HG03469 (cell line): ENCODE measurements around the gene REPIN1.
"Not testable (repeated sequence)": the region's sequence is repeated elsewhere in the genome, so short reads cannot be mapped to it uniquely, and the experiment has no call there.

Experiments used
- ATAC-seq: cut with Tn5 transposase; IDR thresholded peaks from one replicate; pipeline ENCODE4 v1.9.1; 2021; ENCODE audit warnings: mild to moderate bottlenecking, moderate library complexity, moderate number of reproducible peaks; ENCODE audit not compliant: unreplicated experiment

Gene REPIN1

DNA sequence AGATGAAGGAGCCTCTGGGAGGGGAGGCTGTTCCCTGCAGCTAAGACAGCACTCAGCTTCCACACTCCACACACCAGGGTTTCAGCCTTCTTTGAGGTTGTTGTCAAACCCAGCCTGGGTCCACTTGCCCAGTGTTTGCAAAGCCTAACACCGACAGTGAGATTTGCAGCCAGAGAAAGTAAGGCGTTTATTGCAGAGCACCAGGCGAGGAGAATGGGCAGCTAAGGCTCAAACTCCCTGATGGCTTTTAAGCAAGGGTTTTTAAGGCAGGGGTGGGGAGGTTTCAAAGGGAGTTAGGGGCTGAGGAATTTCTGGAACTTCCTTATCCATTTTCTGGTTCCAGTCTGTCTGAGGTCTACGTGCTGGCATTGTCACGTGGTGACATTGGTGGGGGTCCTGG lies 5.8 kb downstream of the REPIN1 start:
- no peak for ATAC-seq

DNA sequence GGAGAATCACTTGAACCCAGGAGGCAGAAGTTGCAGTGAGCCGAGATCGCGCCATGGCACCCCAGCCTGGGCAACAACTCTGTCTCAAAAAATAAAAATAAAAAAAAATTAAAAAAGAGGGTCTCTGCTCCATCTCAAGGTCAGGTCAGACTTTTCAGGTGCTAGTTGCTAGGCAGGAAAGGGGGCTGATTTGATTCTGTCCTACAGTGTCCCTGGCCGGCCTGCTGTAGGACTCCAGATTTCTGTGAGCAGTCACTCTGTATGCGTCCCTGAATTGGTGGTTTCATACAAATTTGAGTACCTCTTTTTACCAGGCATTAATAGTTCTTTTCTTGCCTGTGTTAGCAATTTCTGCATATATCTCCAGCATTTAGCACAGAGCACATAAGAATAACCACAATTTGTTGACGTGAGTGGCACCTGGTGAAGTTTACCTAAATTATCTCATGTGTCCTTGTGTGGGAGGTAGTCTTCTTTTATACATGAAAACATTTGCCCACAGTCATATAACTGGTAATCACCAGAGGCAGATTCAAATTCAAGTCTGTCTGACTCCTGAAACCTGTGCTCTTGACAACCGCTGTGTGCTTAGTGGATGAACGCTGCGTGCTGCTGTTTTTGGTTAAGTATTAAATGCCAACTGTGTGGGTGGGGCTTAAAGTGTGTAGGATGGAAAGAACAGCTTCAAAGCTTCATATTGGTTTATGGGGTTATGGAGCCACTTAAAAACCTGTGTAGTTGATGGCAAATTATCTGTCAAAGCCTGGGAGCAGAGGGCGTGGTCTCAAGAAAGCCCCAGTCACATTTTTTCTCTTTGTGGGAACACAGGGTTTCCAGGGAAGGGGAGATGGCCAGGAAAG lies 7.3 kb downstream of the REPIN1 start:
- no peak for ATAC-seq

DNA sequence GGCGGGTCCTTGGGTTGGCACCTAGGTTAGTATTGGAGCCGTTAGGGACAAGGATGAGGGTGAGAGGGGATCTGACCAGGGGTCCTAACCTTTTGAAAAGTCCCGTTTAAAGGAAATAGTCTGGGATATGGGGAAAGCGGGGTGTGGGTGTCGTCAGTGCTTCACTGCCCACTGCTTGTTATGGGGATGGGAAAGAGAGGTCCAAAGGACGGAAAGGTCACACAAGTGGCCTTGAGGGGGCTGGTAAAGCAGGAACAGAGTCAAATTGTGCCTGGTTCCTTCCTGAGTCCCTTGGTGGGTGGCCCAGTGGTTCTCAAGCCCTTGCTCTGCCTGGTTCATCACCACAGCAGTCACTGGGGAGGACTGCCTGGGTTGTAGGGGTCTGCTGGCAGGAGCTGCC lies 7.9 kb downstream of the REPIN1 start:
- no peak for ATAC-seq

- no peak for ATAC-seq
These were observed 8.6 kb downstream of the REPIN1 start for GRCh38 chr7:150377196-150377595.

GRCh38 chr7:150377635-150378034 lies 9.0 kb downstream of the REPIN1 start:
- no peak for ATAC-seq

DNA sequence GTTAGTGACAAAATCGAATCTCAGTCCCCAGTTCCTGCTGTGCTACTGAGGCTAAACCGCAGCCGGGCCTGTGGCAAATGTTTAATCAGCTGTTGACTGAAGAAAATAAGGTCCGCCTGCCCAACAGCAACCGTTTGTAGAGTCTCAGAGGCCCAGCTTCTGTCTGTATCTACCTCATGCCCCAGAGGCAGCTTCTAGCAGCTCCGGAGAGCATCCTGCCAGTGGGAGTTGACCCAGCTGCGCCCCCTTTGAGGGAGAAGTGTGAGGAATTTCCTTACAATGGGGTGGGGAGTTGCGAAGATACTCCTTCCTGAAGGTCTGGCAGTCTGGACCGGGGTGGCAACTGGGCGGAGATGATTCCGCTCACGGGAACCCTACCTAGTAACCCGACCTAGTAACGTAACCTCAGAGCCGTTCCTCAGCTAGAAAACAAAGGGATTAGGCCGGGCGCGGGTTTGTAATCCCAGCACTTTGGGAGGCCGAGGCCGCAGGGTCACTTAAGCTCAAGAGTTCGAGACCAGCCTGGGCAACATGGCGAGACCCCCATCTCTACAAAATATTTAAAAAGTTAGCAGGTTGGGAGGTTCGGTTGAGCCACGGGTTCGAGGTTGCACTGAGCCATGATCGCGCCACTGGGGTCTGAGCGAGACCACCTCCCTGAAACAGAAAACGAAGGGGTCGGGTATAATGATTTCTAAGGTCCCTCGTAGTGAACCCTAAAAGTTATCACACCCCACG lies 9.7 kb downstream of the REPIN1 start:
- ATAC-seq = no peak

- ATAC-seq = peak; percentile 66
These were observed 10.3 kb downstream of the REPIN1 start, which contains the start of gene ZNF775 for GRCh38 chr7:150378853-150379440. Gene ZNF775, plus strand, starts transcription at chr7:150379330. Its CDS starts 9,141 bp downstream, at chr7:150388471.

- ATAC-seq = no peak
These were observed 11.1 kb downstream of the REPIN1 start for GRCh38 chr7:150379441-150380379.

DNA sequence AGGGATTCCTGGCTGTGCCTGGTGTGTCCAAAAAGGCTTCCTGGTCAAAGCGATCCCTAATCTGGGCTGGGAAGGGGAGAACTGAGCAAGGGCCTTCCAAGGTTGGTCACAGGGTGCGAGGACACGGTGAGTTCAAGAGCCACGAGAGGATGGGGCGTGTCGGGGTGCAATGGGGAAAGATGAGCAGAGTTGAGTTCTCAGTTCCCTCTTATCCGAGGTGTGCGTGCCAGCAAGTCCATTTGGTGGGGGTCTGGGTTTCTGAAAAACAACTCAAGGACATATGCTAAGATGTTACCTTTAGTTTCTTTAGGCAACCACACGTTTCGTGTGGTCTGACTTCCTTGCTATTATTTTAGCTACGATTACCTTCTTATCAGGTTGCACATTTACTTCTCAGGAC lies 11.8 kb downstream of the REPIN1 start:
- no peak for ATAC-seq

- no peak for ATAC-seq
These were observed 12.5 kb downstream of the REPIN1 start for GRCh38 chr7:150381096-150381495.

- no peak for ATAC-seq
These were observed 13.1 kb downstream of the REPIN1 start for GRCh38 chr7:150381785-150382122.

DNA sequence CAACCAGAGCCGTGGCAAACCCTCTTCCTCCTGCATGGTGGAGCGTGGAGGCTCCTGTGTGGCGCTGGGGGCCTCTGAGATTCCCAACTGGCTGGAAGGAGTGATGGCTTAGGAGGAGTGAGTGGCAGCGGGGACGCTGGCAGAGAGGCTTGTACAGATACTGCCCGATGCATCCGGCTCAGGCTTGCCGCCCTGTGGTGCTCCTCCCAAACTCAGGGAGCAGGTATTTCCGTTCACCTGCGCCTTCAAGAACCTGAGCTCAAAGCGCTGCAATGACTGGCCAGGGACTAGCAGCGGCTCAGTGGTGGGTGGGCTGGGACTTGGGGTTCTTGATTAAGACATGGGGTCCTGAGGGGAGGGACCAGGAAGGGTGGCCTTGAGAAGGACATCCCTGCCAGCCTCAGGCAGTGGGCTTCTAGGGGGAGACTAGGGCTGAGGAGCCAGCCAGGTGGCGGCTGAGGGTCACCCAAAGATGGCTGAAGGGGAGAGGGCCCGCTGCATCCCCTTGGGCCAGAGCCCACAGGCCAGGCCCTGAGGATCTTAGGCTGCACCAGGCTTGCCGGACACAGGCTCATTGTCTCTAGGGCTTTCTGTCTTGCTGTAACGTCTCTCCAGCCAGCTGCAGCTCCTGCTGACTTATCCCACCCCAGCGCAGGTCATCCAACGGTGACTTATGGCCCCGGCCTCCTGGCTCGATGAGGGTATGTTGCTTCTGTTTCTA lies 13.7 kb downstream of the REPIN1 start:
- no peak for ATAC-seq

DNA sequence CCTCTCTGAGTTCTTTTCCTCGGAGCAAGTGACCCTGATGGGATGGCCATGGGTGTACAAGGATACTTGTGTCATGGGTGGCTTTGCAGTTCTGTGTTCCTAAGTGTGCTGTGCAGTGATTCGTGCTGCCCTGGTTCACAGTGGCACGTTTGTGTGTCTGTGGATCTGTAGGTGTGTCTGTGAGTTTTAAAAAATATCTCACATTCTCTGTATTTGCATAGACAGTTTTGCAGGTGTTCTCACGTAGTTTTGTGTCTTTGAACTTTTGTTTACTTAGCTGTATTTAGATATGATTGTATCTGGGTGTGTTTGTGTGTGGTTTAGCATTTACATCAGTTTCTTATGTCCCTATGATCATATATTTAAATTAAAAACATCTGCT lies 14.2 kb downstream of the REPIN1 start:
- no peak for ATAC-seq

DNA sequence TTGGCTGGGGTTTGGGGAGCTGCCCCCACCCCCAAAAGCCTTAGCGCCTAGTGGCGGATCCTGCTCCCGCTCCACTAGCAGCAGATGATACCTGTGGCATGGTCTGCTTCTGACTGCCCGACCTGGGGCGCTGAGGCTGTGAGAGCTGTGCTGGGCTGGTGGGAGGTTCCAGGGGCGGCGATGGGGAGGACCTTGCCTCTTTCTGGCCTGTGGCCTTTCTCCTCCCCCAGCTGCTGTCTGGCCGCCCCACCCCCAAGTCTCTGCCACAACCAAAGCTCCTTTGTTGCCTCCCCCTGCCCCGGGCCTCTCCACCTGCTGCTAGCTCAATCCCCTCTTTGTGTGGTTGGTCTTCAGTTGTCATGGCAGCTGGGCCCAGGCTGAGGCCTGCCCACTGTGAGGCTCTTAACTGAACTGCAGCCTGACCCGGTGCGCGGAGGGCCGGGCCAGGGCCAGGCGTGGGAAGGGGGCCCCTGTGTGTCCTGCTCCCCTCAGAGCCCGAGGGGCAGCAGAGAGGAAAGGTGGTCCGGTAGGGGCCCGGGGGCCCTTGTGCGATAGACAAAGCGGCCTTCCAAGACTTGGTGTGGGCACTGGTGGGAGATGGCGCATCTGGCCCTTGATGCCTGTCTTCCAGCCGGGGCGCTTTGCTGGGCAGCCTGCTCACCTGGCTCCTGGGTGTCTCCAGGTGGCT lies 15.2 kb downstream of the REPIN1 start:
- ATAC-seq = no peak

- ATAC-seq = no peak
These were observed 16.0 kb downstream of the REPIN1 start for GRCh38 chr7:150384406-150385301.

DNA sequence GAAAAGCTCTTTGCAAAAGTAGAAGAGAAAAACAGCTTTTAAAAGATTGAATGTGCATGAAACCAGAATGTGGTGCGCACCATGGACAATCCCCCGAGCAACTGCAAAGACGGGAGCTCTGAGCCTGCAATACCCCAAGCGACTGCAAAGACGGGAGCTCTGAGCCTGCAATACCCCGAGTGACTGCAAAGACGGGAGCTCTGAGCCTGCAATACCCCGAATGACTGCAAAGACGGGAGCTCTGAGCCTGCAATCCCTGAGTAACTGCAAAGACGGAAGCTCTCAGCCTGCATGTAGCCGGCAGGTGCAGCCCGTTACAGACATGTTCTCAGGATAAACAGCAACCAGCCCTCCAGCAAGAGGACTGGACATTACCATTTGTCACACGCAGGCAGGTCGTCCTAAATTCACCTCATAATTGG lies 16.7 kb downstream of the REPIN1 start:
- no peak for ATAC-seq

GRCh38 chr7:150385884-150386283 lies 17.3 kb downstream of the REPIN1 start:
- not testable (repeated sequence) for ATAC-seq

DNA sequence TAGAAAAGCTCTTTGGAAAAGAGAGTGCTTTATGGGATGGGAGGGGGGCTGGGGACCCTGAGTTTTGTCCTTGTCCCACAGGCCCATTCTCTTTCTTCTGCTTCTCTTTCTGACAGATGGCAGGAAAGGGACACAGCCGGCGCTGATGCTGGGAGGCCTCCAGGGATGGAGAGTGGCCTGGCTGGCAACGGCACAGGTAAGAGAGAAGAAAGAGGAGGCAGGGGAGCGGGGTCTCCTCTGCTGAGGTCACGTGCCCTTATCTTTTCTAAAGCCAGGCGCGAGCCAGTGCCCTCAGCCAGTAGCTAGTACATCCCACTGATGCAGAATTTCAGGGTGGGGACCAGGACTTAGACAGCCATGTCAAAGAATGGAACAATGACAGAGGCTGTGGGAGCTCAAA lies 19.7 kb downstream of the REPIN1 start:
- no peak for ATAC-seq
